ENCODE results near the gene CALY. TPM values are rescaled to one million over a fixed set of nuclear protein-coding genes. Genes with fewer than 3 reads are reported as not detected.

Gene CALY
- total RNA-seq, 1 donor from 2014 or later, result 3.5 TPM

DNA sequence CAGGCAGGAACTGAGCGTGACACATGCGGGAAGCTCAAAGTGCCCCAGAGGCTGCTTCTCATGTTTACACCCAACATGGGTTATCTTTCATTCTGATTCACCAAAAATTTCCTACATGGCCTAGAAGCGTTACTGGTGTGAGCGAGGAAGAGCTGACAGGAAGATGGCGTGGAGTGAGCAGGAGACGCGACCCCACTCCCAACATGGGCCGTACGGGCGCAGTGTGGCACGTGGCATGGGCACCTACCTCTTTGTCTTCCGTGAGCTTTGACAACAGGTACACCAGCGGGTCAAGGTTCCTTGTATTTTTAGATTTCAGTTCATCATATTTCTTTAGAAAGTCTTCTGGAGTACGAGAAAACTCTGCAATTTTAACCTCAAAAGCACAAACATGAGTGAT is 37.0 kb downstream of the CALY start:
- TF ChIP-seq, protein P1, sequence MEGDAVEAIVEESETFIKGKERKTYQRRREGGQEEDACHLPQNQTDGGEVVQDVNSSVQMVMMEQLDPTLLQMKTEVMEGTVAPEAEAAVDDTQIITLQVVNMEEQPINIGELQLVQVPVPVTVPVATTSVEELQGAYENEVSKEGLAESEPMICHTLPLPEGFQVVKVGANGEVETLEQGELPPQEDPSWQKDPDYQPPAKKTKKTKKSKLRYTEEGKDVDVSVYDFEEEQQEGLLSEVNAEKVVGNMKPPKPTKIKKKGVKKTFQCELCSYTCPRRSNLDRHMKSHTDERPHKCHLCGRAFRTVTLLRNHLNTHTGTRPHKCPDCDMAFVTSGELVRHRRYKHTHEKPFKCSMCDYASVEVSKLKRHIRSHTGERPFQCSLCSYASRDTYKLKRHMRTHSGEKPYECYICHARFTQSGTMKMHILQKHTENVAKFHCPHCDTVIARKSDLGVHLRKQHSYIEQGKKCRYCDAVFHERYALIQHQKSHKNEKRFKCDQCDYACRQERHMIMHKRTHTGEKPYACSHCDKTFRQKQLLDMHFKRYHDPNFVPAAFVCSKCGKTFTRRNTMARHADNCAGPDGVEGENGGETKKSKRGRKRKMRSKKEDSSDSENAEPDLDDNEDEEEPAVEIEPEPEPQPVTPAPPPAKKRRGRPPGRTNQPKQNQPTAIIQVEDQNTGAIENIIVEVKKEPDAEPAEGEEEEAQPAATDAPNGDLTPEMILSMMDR (IDR thresholded peaks at IDR 0.05), result no peak
- no peaks in the 10 kb centered on the region for H3K27me3 Mint-ChIP-seq (ENCODE audit: unreplicated experiment)
- no peak for DNase-seq (ENCODE audit: extremely low spot score, unreplicated experiment)
- no peaks in the 10 kb centered on the region for H3K9me3 Mint-ChIP-seq (ENCODE audit: unreplicated experiment)
- no peak overlapping the region for H3K4me3 Mint-ChIP-seq (ENCODE audit: unreplicated experiment)
- H3K4me1 Mint-ChIP-seq (ENCODE audit: unreplicated experiment), result no peaks in the 10 kb centered on the region
- peaks cover 38% of the 10 kb centered on the region for H3K36me3 Mint-ChIP-seq (ENCODE audit: unreplicated experiment)
- H3K27ac Mint-ChIP-seq (ENCODE audit: unreplicated experiment), result no peak overlapping the region

DNA sequence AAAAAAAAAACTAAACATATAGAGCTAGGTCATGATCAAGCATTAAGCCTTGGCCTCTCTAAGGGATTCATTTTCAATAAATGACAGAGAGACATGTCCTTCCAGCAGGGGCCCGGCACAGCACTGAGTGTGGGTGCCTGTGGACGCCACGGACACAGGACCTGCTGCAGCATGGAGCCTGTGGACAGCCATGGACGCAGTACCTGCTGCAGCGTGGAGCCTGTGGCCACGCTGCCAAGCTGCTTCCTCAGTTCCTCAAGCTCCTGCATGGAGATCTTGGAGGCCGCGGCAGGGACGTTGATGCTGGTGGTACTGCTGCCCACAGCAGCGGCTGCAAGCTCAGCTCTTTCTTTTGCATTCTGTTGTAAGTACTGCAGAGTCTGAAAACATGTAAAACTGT is 37.5 kb downstream of the CALY start:
- no peak overlapping the region for H3K4me3 Mint-ChIP-seq (ENCODE audit: unreplicated experiment)

DNA sequence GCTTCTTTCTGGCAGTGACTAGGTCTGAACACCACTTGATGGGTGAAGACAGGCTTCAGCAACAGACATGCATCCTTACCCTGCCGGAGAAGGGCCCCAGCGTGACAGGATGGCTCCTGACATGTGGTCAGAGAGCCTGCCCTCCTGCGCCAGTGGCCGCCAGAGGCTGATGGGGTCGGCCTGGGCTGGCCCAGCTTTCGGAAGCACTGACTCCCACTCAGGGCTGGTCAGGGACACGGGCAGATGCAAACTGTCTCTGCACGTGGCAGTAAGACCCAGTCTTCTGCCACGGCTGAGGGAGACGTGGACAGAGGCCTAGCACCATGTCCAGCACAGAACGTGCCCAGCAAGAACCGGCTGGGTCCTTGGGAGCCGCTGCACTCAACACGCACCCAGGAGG is 38.2 kb downstream of the CALY start:
- Mint-ChIP-seq H3K4me3 (ENCODE audit: unreplicated experiment) (no peak overlapping the region), H3K27me3 (ENCODE audit: unreplicated experiment) (no peaks in the 10 kb centered on the region), H3K27ac (ENCODE audit: unreplicated experiment) (no peak overlapping the region), H3K4me1 (ENCODE audit: unreplicated experiment) (peaks cover 6% of the 10 kb centered on the region), H3K9me3 (ENCODE audit: unreplicated experiment) (no peaks in the 10 kb centered on the region), H3K36me3 (ENCODE audit: unreplicated experiment) (peaks cover 46% of the 10 kb centered on the region)
- DNase-seq (ENCODE audit: extremely low spot score, unreplicated experiment), result no peak
- TF ChIP-seq, protein P1 (IDR thresholded peaks at IDR 0.05), result no peak

More for the DNA sequence above, 37.5 kb downstream of the CALY start:
- TF ChIP-seq, protein P1 (IDR thresholded peaks at IDR 0.05), result no peak
- Mint-ChIP-seq H3K27me3 (ENCODE audit: unreplicated experiment) (no peaks in the 10 kb centered on the region), H3K9me3 (ENCODE audit: unreplicated experiment) (no peaks in the 10 kb centered on the region), H3K36me3 (ENCODE audit: unreplicated experiment) (peaks cover 42% of the 10 kb centered on the region), H3K4me1 (ENCODE audit: unreplicated experiment) (peaks cover 2% of the 10 kb centered on the region), H3K27ac (ENCODE audit: unreplicated experiment) (no peak overlapping the region)
- DNase-seq (ENCODE audit: extremely low spot score, unreplicated experiment), result no peak

DNA sequence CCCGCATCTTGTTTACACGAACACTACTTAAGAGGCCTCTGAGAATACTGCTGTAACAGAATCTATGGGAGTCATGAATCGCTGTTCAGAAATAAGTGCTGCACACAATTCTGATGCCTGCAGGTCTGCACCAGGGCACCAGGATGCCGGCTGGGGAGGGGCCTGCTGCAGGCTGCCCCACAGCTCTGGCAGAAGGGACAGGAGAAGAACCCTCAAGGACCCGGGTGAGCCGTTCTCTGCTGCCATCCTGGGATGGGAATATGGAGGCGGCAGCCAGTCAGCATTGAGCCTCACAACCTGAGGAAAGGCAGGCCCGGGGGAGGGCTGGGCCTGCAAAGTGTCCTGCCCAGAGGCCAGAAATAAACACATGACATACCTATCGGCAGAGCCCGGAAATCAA is 39.2 kb downstream of the CALY start:
- H3K4me3 Mint-ChIP-seq (ENCODE audit: unreplicated experiment), result no peak overlapping the region
- H3K27me3 Mint-ChIP-seq (ENCODE audit: unreplicated experiment), result no peaks in the 10 kb centered on the region
- no peaks in the 10 kb centered on the region for H3K9me3 Mint-ChIP-seq (ENCODE audit: unreplicated experiment)
- peaks cover 45% of the 10 kb centered on the region for H3K36me3 Mint-ChIP-seq (ENCODE audit: unreplicated experiment)
- TF ChIP-seq, protein P1 (IDR thresholded peaks at IDR 0.05), result no peak
- no peak overlapping the region for H3K27ac Mint-ChIP-seq (ENCODE audit: unreplicated experiment)
- peaks cover 13% of the 10 kb centered on the region for H3K4me1 Mint-ChIP-seq (ENCODE audit: unreplicated experiment)
- DNase-seq (ENCODE audit: extremely low spot score, unreplicated experiment), result no peak

- TF ChIP-seq, protein P1 (IDR thresholded peaks at IDR 0.05), result no peak
- Mint-ChIP-seq H3K4me3 (ENCODE audit: unreplicated experiment) (no peak overlapping the region), H3K27ac (ENCODE audit: unreplicated experiment) (no peak overlapping the region), H3K36me3 (ENCODE audit: unreplicated experiment) (peaks cover 44% of the 10 kb centered on the region), H3K4me1 (ENCODE audit: unreplicated experiment) (peaks cover 13% of the 10 kb centered on the region), H3K27me3 (ENCODE audit: unreplicated experiment) (no peaks in the 10 kb centered on the region), H3K9me3 (ENCODE audit: unreplicated experiment) (no peaks in the 10 kb centered on the region)
- no peak for DNase-seq (ENCODE audit: extremely low spot score, unreplicated experiment)
Observed at GRCh38 chr10:133295426-133296320, 41.0 kb downstream of the CALY start.

Measured in osteocyte (in vitro differentiated cells).